OCI-LY7 (cell line): ENCODE results near the gene SLAIN2.

Experiments
- EZH2phosphoT487 ChIP-seq: fragments of 200-600 bp; sonication (generic); IDR thresholded peaks from 2 replicates; pipeline ENCODE4 v1.6.1; 2018; ENCODE audit warnings: low read depth, borderline replicate concordance, mild to moderate bottlenecking, mixed run types, antibody characterized with exemption, low read length, moderate library complexity, mixed read lengths
- TF ChIP-seq, protein P1 (sequence below): fragments of 200-600 bp; sonication (generic); conservative IDR thresholded peaks from 2 replicates; pipeline ENCODE4 v1.5.1; 2014; ENCODE audit warnings: mild to moderate bottlenecking, antibody characterized with exemption, low read length, moderate library complexity, mixed read lengths

DNA sequence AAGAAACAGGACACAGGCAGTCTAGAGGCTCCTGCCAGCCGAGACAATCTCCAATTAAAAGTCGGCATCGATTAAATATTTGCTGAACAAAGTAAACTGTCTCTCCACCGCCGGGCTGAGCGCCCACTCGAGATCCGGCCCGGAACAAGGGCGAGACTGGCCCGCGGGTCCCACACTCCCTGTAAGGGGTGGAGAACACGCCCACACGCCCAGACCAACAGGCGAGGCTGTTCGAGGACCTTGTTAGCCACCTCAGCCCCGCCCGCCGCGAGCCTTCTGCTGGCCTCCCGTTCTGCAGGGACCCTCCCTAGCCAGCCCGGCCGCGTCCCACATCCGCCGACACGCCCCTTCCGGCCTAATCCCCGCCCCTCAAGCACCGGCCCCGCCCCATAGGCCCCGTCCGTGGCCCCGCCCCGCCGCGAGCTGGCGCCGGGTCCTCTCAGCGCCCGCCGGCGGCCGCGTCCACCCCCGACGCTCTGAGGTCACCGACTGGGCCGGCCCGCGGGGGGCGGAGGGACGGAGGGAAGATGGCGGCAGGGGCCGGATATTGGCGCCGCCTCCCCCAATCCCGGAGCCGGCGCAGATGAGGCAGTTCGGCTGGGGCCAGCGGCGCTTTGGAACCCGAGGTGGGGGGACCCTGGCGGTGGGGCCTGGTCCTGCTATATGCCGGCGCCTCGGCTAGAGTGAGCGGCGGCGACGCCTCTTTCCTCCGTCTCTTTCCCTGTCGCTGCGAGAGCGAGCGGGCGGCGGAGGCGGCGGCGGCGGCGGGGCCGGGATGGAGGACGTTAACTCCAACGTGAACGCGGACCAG is at the start of gene SLAIN2:
- TF ChIP-seq, protein P1, sequence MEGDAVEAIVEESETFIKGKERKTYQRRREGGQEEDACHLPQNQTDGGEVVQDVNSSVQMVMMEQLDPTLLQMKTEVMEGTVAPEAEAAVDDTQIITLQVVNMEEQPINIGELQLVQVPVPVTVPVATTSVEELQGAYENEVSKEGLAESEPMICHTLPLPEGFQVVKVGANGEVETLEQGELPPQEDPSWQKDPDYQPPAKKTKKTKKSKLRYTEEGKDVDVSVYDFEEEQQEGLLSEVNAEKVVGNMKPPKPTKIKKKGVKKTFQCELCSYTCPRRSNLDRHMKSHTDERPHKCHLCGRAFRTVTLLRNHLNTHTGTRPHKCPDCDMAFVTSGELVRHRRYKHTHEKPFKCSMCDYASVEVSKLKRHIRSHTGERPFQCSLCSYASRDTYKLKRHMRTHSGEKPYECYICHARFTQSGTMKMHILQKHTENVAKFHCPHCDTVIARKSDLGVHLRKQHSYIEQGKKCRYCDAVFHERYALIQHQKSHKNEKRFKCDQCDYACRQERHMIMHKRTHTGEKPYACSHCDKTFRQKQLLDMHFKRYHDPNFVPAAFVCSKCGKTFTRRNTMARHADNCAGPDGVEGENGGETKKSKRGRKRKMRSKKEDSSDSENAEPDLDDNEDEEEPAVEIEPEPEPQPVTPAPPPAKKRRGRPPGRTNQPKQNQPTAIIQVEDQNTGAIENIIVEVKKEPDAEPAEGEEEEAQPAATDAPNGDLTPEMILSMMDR: no peak
- TF ChIP-seq EZH2phosphoT487: no peak
